Psoas muscle (tissue), 8 donors: ENCODE results near the gene PPP1R18. TPM values are rescaled to one million over a fixed set of nuclear protein-coding genes. Genes with fewer than 3 reads are reported as not detected.
A peak's percentile ranks its signal among the peaks of the same experiment; 100 is the strongest.
"Not testable (repeated sequence)": the region's sequence is repeated elsewhere in the genome, so short reads cannot be mapped to it uniquely, and the experiment has no call there.

Source experiments
- ATAC-seq, 4 donors: fragments of 200-7000 bp; cut with Tn5 transposase; one replicate each; pipeline ENCODE4 v1.9.1; 2020; ENCODE audit warnings: moderate library complexity in 3 of 4, mild to moderate bottlenecking in 2 of 4
- DNase-seq, 2 donors: peaks; one replicate each; pipeline ENCODE4 v3.0.0-alpha.2; 2020
- H3K27ac ChIP-seq: fragments of 200-600 bp; one replicate; pipeline ENCODE4 v1.8.0; 2022
- H3K27me3 ChIP-seq, 3 donors: fragments of 200-600 bp in 1 of 3; one replicate each; pipeline versions ENCODE4 v1.6.1 to v1.8.0; 2013 to 2022; ENCODE audit warnings: low read length in 2 of 3, mild to moderate bottlenecking in 2 of 3, moderate library complexity in 1 of 3; ENCODE audit not compliant: insufficient read depth in 3 of 3
- H3K36me3 ChIP-seq, 2 donors: fragments of 200-600 bp in 1 of 2; one replicate each; pipeline versions ENCODE4 v1.6.1 to v1.8.0; 2013 to 2022; ENCODE audit warnings: low read depth in 1 of 2, mild to moderate bottlenecking in 1 of 2, moderate library complexity in 1 of 2; ENCODE audit not compliant: insufficient read depth in 1 of 2
- H3K4me1 ChIP-seq: fragments of 200-600 bp; one replicate; pipeline ENCODE4 v1.8.0; 2022
- H3K4me3 ChIP-seq: fragments of 200-600 bp; one replicate; pipeline ENCODE4 v1.8.0; 2022; ENCODE audit warnings: mild to moderate bottlenecking
- H3K9me3 ChIP-seq: fragments of 200-600 bp; one replicate; pipeline ENCODE4 v1.8.0; 2022
- WGBS, 3 donors: extraction: QIAGEN DNeasy Blood & Tissue Kit; methylation state at CpG; one replicate each; pipeline versions ENCODE4 v1.1.6 to v1.1.7; 2013; 5-methylcytosine and 5-hydroxymethylcytosine counted together
- intact Hi-C, 2 donors: fragments of 100-400 bp; cut with DNase I; formaldehyde crosslinking; loops; one replicate each; pipeline versions ENCODE4 v1.11.0 to v1.14.2; 2022
- polyA plus RNA-seq, 3 donors: library from polyadenylated mRNA; stranded (reverse); fragments of 200-250 nt; gene quantifications; one replicate each; pipeline ENCODE4 v1.2.3, GENCODE V29; 2013
- total RNA-seq, 4 donors: library from RNA; stranded (reverse); fragmentation: NEBNext Ultra II Directional in 2 of 4; extraction: Animal tissue kit (Norgen Biotek cat#: 25700) in 2 of 4; gene quantifications; one replicate each; pipeline versions ENCODE4 v1.2.1 to v1.2.4, GENCODE V29; 2021 to 2023
- TF ChIP-seq, protein P1 (sequence below): fragments of 200-600 bp; IDR thresholded peaks from one replicate; pipeline ENCODE4 v1.8.0; 2022; ENCODE audit warnings: antibody characterized with exemption
- donor health status: healthy with polysubstance abuse.
- donor health status: DM: no; HTN: no; CAD: no; lungs with moderate emphysema.
- donor health status: Bipolar disorder and iron deficiency.
- donor health status: healthy.
- donor health status: DM: yes; HTN: yes; CAD: no.
- donor health status: DM: no; HTN: no; CAD: no.
- donor health status: DM: no; HTN: no; CAD: no.
- donor health status: DM: yes; HTN: yes; CAD: no.

The PPP1R18 gene
- total and polyA plus RNA-seq, 7 donors, result 6.7 to 39.7 (median 15.6) TPM

DNA sequence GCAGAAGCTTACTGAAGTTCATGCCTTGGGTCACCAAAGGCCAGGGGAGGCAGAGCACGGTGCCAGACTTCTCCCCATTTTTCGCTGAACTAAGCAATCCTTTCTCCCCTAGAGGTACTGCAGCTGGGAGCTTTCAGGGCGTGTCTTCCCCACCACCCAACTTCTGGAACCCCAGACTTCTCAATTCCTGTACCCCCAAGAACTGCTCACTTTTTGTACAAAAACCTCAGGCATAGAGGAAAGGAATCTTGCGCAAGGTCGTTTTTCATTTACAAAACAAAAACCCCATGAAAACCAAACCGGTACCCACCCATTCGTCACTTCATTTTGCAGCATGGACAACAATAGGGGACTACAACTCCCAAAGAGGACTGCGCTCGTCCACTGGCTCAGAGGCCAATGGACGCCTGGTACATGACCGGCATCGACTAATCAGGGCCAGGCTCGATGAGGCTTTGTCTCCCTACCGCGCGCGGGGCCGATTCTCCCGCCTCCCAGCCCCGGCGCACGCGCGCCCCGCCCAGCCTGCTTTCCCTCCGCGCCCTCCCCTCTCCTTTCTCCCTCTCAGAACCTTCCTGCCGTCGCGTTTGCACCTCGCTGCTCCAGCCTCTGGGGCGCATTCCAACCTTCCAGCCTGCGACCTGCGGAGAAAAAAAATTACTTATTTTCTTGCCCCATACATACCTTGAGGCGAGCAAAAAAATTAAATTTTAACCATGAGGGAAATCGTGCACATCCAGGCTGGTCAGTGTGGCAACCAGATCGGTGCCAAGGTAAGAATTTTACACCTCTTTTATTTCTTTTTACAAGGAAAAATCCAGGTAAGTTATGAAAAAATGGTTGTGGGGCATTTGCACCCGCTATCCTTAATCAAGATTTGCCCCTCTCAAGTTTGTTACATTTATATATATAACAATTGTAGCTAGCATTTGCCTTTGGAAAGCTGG, 33.6 kb upstream of the PPP1R18 start, which contains the start of gene TUBB:
Gene TUBB, plus strand, starts transcription at position 562 of the 947 bp plus-strand sequence. Its CDS starts 155 bp downstream, at position 717.
- Histone ChIP-seq H3K4me1 (peaks cover 39% of the 10 kb centered on the region), H3K27me3 (no peaks in the 10 kb centered on the region), H3K4me3 (peak within 1 kb of the TSS; percentile 96), H3K36me3 (peaks cover 4 to 33% of the 10 kb centered on the region in 2 donors), H3K27ac (peak within 1 kb of the TSS; percentile 98), H3K9me3 (no peaks in the 10 kb centered on the region)
- intact Hi-C loops, result loop anchor here (2.0 to 10.0 kb wide), 4 partner anchors 33 to 175 kb away; partner anchors contain the start of genes ATAT1 (in 1 of the 2), MRPS18B (in 1 of the 2), PPP1R10 (in 1 of the 2) and PPP1R18 (in 1 of the 2)
- WGBS, 3 donors, result 0 to 1% (median 1%) methylated on average over 35 to 38 of the region's 38 CpGs
- TF ChIP-seq, protein P1, sequence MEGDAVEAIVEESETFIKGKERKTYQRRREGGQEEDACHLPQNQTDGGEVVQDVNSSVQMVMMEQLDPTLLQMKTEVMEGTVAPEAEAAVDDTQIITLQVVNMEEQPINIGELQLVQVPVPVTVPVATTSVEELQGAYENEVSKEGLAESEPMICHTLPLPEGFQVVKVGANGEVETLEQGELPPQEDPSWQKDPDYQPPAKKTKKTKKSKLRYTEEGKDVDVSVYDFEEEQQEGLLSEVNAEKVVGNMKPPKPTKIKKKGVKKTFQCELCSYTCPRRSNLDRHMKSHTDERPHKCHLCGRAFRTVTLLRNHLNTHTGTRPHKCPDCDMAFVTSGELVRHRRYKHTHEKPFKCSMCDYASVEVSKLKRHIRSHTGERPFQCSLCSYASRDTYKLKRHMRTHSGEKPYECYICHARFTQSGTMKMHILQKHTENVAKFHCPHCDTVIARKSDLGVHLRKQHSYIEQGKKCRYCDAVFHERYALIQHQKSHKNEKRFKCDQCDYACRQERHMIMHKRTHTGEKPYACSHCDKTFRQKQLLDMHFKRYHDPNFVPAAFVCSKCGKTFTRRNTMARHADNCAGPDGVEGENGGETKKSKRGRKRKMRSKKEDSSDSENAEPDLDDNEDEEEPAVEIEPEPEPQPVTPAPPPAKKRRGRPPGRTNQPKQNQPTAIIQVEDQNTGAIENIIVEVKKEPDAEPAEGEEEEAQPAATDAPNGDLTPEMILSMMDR, result peak; percentile 12
- DNase-seq (peak; percentile 97 to 98), ATAC-seq (peak; percentile 75 to 78 (median 76))

DNA sequence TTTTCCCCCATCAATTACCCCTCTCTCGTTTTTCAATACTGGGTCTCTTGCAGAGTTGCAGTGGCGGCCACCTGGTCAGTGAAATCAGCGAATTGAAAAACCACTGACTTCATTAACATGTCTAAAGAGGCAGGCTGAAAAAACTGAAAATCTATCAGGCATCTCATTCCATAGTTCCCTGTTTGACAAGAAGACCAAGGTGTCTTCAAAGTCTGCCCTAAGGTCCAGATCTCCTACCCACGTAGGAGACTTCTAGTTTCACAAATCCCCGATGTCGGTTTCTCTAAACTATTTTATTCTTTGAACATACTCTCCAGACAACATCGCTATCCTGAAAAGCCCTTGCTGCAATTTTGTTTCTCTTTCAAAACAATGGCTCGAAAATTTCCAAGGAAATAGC, 32.9 kb upstream of the PPP1R18 start:
- WGBS, 3 donors, result 32 to 39% (median 34%) methylated on average over 8 of the region's 8 CpGs
- intact Hi-C loops, result loop anchor here in 1 of 2 donors (5.0 kb wide), 1 partner anchor 92 kb away; the partner anchor contains the start of gene ATAT1
- no peak for ATAC-seq

DNA sequence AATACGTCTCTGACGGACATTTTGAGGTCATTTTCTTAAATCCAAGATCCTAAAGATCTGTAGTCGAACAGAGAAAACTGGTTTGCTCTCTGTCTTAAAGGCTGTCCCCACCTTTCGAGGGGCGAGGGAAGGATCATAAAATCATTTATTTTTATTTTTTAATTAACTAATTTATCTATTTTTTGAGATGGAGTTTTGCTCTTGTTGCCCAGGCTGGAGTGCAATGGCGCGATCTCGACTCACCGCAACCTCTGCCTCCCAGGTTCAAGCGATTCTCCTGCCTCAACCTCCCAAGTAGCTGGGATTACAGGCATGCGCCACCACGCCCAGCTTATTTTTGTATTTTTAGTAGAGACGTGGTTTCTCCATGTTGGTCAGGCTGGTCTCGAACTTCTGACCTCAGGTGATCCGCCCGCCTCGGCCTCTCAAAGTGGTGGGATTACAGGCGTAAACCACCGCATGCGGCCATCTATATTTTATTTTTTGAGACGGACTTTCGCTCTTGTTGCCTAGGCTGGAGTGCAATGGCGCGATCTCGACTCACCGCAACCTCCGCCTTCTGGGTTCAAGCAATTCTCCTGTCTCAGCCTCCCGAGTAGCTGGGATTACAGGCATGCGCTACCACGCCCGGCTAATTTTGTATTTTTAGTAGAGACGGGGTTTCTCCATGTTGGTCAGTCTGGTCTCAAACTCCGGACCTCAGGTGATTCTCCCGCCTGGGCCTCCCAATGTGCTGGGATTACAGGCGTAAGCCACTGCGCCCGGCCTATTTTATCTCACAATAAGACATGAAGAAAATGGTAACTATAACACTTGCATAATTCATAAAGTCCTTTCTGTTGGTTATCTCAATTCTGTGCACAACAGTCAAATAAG, 31.6 kb upstream of the PPP1R18 start:
- ATAC-seq, H3K9me3 ChIP-seq, H3K27me3 ChIP-seq, DNase-seq: not testable (repeated sequence)
- intact Hi-C loops, result loop anchor here in 1 of 2 donors (5.0 kb wide), 1 partner anchor 91 kb away; the partner anchor contains the start of gene ATAT1
- 77 to 80% (median 79%) methylated on average over 37 of the region's 37 CpGs for WGBS, 3 donors
- H3K4me3 ChIP-seq, result peak overlapping the region; percentile 66
- H3K4me1 ChIP-seq, result peaks cover 33% of the 10 kb centered on the region
- peak overlapping the region; percentile 98 for H3K27ac ChIP-seq
- peaks cover 0 to 33% of the 10 kb centered on the region in 2 donors for H3K36me3 ChIP-seq

More for the DNA sequence above, 32.9 kb upstream of the PPP1R18 start:
- Histone ChIP-seq H3K4me1 (peaks cover 39% of the 10 kb centered on the region), H3K9me3 (no peaks in the 10 kb centered on the region), H3K4me3 (peak overlapping the region; percentile 96), H3K36me3 (peaks cover 0 to 33% of the 10 kb centered on the region in 2 donors), H3K27ac (peak overlapping the region; percentile 98), H3K27me3 (no peaks in the 10 kb centered on the region)
- TF ChIP-seq, protein P1, result no peak
- DNase-seq, result no peak

DNA sequence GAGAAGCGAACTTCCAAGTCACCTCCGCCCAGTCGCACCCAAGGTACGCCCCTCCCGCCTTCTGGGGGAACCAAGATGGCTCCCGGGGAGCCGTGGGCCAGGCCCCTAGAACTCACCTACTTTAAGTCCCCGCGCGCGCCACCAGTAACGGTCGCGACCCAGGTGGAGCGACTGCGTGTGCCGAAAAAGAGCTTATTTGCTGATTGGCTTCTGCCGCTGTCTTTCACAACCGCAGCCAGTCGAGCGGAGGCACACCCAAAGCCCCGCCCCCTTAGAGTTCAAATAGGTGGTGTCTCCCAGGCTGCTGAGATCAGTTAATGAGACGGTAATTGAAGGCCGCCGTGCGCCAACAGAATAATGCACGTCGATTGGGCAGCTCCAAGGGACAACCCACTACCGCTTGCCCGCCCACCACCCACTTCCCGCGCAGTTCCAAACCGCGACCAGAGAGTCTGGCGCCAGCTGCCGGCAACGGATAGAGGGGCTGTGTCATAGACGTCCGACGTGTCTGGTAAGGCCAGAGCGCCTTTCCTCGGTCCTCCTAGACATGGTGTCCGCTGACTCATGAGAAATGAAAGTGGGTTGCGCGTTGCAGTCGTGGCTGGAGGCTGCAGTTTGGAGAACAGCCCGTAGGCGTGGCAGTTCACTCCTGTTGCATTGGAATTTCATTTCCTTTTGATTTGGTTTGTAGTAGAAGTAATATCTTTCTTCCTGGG, 30.8 kb upstream of the PPP1R18 start, which contains the start of gene MDC1:
Gene MDC1, minus strand, starts transcription at position 153 of the 716 bp plus-strand sequence. CDS start 2,106 bp downstream, outside the sequence.
- Histone ChIP-seq H3K4me3 (peak within 1 kb of the TSS; percentile 66), H3K36me3 (peaks cover 0 to 33% of the 10 kb centered on the region in 2 donors), H3K27me3 (no peaks in the 10 kb centered on the region), H3K27ac (peak within 1 kb of the TSS; percentile 98), H3K9me3 (no peaks in the 10 kb centered on the region), H3K4me1 (peaks cover 26% of the 10 kb centered on the region)
- TF ChIP-seq, protein P1, result peak; percentile 41
- peak; percentile 79 to 88 (median 81) for ATAC-seq
- WGBS, 3 donors, result 0 to 1% (median 0%) methylated on average over 48 of the region's 48 CpGs
- peak; percentile 100 for DNase-seq
- intact Hi-C loops, result loop anchor here in 1 of 2 donors (5.0 kb wide), 1 partner anchor 90 kb away; the partner anchor contains the start of gene ATAT1
